Thoracic aorta (tissue), 2 donors: Measurements from ENCODE around the gene HDAC4. TPM values are rescaled to one million over a fixed set of nuclear protein-coding genes. Genes with fewer than 3 reads are reported as not detected.

Experiments
- ATAC-seq: fragments of 150-250 bp; one replicate; pipeline ENCODE4 v1.8.0; 2017; ENCODE audit warnings: low read depth; ENCODE audit not compliant: insufficient number of reproducible peaks, low FRiP score
- DNase-seq: peaks from one replicate; pipeline ENCODE4 v3.0.0-alpha.2; 2020; ENCODE audit warnings: low spot score
- H3K27ac ChIP-seq, 2 donors: fragments of 200-600 bp; sonication (generic); 1 replicate in 1 of 2; 2 replicates in 1 of 2; pipeline ENCODE4 v1.5.1; 2016; ENCODE audit warnings: mild to moderate bottlenecking in 2 of 2, moderate library complexity in 2 of 2
- H3K27me3 ChIP-seq: fragments of 200-600 bp; sonication (generic); replicated peaks from 2 replicates; pipeline ENCODE4 v1.6.0; 2016; ENCODE audit warnings: mild to moderate bottlenecking; ENCODE audit not compliant: insufficient read depth
- H3K36me3 ChIP-seq: fragments of 200-600 bp; sonication (generic); one replicate; pipeline ENCODE4 v1.5.1; 2016
- H3K4me1 ChIP-seq, 2 donors: fragments of 200-600 bp; sonication (generic); 1 replicate in 1 of 2; 2 replicates in 1 of 2; pipeline versions ENCODE4 v1.5.1 to v1.6.0; 2016; ENCODE audit warnings: low read depth in 2 of 2, mild to moderate bottlenecking in 1 of 2; ENCODE audit not compliant: control insufficient read depth in 1 of 2
- H3K4me3 ChIP-seq: fragments of 200-600 bp; sonication (generic); 2 replicates; pipeline ENCODE4 v1.5.1; 2016; ENCODE audit warnings: mild to moderate bottlenecking
- H3K9me3 ChIP-seq: fragments of 200-600 bp; sonication (generic); 2 replicates; pipeline ENCODE4 v1.5.1; 2016
- total RNA-seq, 2 donors: library from RNA; depleted of rRNA; stranded (reverse); fragments of >200 nt; gene quantifications; one replicate each; pipeline versions ENCODE4 v1.1.0 to v1.2.3, GENCODE V29; 2016
- TF ChIP-seq, protein P1 (sequence below): fragments of 200-600 bp; sonication (generic); IDR thresholded peaks from one replicate; pipeline ENCODE4 v1.5.1; 2019; ENCODE audit warnings: antibody characterized with exemption

HDAC4 gene
- total RNA-seq, 2 donors from 2014 or later, result 79.2 to 163 TPM

DNA sequence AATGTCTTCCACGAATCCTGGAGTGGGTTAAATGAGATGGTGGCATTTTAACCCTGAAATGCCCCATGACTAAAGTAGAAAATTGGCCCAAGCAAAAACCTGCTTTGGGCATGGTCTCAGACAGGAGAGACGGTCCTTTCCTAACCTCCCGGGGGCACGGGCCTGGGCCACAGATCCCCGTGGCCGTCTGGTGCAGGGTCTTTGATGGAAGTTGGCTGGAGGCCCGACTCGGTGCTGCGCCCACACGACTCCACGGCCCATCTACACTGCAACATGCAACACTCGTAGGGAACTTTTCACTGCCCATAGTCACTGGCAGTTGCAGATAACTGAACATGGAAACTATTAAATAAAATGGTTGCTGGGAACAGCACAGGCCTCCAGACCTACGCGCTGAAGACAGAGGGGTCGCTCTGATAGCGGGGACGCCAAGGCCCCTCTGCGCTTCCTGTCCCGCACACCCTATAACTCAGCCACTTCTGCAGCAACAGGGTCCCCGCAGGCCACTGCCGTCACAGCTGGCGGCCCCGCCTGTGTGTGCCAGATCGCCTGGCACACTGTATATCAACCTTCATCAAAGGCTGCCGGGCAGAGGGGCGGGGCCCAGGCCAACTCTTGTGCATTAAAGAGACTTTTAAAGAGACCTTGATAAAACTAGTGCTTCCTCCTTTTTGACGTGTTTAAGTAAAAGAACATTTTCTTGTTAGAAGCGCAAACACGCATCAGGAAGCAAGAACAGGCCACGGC lies 338.8 kb downstream of the HDAC4 start:
- peaks cover 35% of the 10 kb centered on the region for H3K36me3 ChIP-seq
- no peak for ATAC-seq
- no peak overlapping the region for H3K27ac ChIP-seq
- DNase-seq, result no peak
- H3K9me3 ChIP-seq, result peaks cover 8% of the 10 kb centered on the region
- no peaks in the 10 kb centered on the region for H3K27me3 ChIP-seq
- no peak overlapping the region for H3K4me3 ChIP-seq
- H3K4me1 ChIP-seq, result no peaks in the 10 kb centered on the region
- TF ChIP-seq, protein P1, sequence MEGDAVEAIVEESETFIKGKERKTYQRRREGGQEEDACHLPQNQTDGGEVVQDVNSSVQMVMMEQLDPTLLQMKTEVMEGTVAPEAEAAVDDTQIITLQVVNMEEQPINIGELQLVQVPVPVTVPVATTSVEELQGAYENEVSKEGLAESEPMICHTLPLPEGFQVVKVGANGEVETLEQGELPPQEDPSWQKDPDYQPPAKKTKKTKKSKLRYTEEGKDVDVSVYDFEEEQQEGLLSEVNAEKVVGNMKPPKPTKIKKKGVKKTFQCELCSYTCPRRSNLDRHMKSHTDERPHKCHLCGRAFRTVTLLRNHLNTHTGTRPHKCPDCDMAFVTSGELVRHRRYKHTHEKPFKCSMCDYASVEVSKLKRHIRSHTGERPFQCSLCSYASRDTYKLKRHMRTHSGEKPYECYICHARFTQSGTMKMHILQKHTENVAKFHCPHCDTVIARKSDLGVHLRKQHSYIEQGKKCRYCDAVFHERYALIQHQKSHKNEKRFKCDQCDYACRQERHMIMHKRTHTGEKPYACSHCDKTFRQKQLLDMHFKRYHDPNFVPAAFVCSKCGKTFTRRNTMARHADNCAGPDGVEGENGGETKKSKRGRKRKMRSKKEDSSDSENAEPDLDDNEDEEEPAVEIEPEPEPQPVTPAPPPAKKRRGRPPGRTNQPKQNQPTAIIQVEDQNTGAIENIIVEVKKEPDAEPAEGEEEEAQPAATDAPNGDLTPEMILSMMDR, result no peak

DNA sequence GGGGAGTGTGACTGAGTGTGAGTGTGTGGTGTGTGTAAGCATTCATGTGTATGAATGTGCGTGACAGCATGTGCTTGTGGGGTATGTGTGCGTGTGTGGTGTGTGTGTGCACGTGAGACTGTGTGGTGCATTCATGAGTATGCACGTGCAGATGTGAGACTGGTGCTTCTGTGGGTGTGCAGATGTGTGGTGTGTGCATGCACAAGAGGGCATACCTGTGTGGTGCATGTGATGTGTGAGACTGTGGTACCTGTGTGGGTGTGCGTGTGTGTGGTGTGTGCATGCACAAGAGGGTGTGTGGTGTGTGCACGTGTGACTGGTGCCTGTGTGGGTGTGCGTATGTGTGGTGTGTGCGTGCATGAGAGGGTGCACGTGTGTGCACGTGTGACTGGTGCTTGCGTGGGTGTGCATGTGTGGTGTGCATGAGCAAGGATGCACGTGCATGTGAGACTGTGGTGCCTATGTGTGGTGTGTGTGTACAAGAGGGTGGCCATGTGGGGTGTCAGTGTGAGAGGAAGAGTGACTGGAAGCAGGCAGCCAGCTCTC lies 339.6 kb downstream of the HDAC4 start:
- Histone ChIP-seq H3K4me1 (no peaks in the 10 kb centered on the region), H3K36me3 (peaks cover 30% of the 10 kb centered on the region), H3K27ac (no peak overlapping the region), H3K27me3 (no peaks in the 10 kb centered on the region), H3K9me3 (peaks cover 8% of the 10 kb centered on the region), H3K4me3 (no peak overlapping the region)
- no peak for DNase-seq
- TF ChIP-seq, protein P1, result no peak
- no peak for ATAC-seq

DNA sequence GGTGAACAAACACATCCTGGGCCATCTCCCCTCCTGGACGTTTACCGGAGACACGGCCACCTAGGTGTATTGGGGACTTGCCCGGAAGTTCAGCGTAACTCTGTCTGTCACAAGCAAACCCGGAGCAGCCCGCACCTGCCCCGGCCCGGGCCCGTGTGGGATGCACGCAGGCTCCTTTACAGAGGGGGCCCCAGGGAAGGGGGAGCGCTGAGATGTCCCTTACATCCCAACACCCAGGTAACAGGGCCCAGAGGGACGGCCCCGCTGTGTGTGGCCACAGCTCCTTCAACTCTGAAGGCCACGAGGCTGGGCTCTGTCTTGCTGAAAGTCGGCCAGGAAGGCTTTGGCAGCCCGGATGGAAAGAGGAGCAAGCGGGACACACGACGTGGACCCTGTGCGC lies 340.1 kb downstream of the HDAC4 start:
- no peak overlapping the region for H3K4me3 ChIP-seq
- DNase-seq (no peak), ATAC-seq (no peak)
- H3K36me3 ChIP-seq, result peaks cover 28% of the 10 kb centered on the region
- no peak overlapping the region for H3K27ac ChIP-seq
- no peaks in the 10 kb centered on the region for H3K27me3 ChIP-seq
- TF ChIP-seq, protein P1, result no peak
- no peaks in the 10 kb centered on the region for H3K4me1 ChIP-seq
- peaks cover 8% of the 10 kb centered on the region for H3K9me3 ChIP-seq

DNA sequence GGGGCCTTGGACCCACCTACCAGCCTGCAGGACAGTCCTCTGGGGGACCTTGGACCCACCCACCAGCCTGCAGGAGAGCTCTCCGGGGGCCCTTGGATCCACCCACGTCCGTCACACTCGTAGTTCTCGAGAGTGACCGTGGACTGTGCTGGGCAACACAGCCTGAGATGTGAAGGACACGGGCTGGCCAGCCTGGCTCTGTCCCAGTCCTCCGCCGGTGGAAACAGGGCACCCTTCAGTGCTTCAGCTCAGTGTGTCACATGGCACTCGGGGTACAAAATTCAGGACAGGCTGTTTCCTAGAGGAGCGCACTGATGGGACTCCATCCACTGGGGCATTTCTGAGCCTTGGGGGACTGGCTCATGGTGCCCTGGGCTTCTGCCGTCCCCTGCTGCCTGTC lies 341.0 kb downstream of the HDAC4 start:
- TF ChIP-seq, protein P1, result no peak
- DNase-seq, result no peak
- no peak overlapping the region for H3K27ac ChIP-seq
- H3K36me3 ChIP-seq, result peaks cover 28% of the 10 kb centered on the region
- no peaks in the 10 kb centered on the region for H3K4me1 ChIP-seq
- H3K9me3 ChIP-seq, result peaks cover 8% of the 10 kb centered on the region
- ATAC-seq, result no peak
- H3K4me3 ChIP-seq, result no peak overlapping the region
- no peaks in the 10 kb centered on the region for H3K27me3 ChIP-seq

DNA sequence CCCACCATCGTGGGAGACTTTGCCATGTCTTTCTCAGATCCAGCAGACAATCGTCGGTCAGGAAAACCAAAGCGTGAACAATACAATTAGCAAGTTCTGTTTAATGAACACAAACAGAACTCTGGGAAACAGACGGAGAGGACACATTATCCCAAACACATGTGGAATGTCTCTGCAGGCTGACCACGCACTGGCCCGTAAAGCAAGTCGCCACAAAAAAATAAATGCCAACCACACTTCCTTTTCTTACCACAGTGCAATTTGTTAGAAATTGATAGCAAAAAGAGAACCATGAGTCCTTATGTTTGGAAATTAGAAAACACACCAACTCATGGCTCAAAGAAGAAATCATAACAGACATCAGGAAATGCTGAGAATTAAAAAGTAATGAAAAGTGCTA lies 342.1 kb downstream of the HDAC4 start:
- ATAC-seq, result no peak
- Histone ChIP-seq H3K36me3 (peaks cover 29% of the 10 kb centered on the region), H3K27me3 (no peaks in the 10 kb centered on the region), H3K4me1 (no peaks in the 10 kb centered on the region), H3K4me3 (no peak overlapping the region), H3K27ac (no peak overlapping the region), H3K9me3 (peaks cover 8% of the 10 kb centered on the region)
- DNase-seq, result no peak
- TF ChIP-seq, protein P1, result no peak
